Right lobe of liver (tissue), 6 donors: ENCODE measurements around the gene ZRANB1. TPM values are rescaled to one million over a fixed set of nuclear protein-coding genes. Genes with fewer than 3 reads are reported as not detected.

Experiments
- ATAC-seq, 4 donors: fragments of 200-7000 bp; cut with Tn5 transposase; one replicate each; pipeline ENCODE4 v1.9.1; 2020; ENCODE audit warnings: mild to moderate bottlenecking in 4 of 4, moderate library complexity in 4 of 4
- DNase-seq, 3 donors: peaks; one replicate each; pipeline ENCODE4 v3.0.0-alpha.2; 2020
- H3K27ac ChIP-seq, 3 donors: fragments of 200-600 bp; one replicate each; pipeline ENCODE4 v1.8.0; 2022
- H3K27me3 ChIP-seq, 2 donors: fragments of 200-600 bp; one replicate each; pipeline ENCODE4 v1.8.0; 2022
- H3K36me3 ChIP-seq, 4 donors: fragments of 200-600 bp; sonication (generic) in 1 of 4; one replicate each; pipeline versions ENCODE4 v1.5.1 to v1.8.0; 2017 to 2022; ENCODE audit warnings: control low read depth in 1 of 4
- H3K4me1 ChIP-seq, 4 donors: fragments of 200-600 bp; sonication (generic) in 1 of 4; one replicate each; pipeline versions ENCODE4 v1.5.1 to v1.8.0; 2017 to 2022; ENCODE audit warnings: control low read depth in 1 of 4
- H3K4me3 ChIP-seq, 3 donors: fragments of 200-600 bp; one replicate each; pipeline ENCODE4 v1.8.0; 2022
- H3K9me3 ChIP-seq, 4 donors: fragments of 200-600 bp; sonication (generic) in 1 of 4; one replicate each; pipeline versions ENCODE4 v1.5.1 to v1.8.0; 2017 to 2022; ENCODE audit warnings: control low read depth in 1 of 4
- CTCF ChIP-seq, 4 donors: fragments of 200-600 bp in 3 of 4; fragments of 450-650 bp in 1 of 4; IDR thresholded peaks; one replicate each; pipeline versions ENCODE4 v1.5.1 to v1.8.0; 2016 to 2022; ENCODE audit warnings: antibody characterized with exemption in 4 of 4, mild to moderate bottlenecking in 2 of 4
- POLR2A ChIP-seq: fragments of 450-650 bp; IDR thresholded peaks from one replicate; pipeline ENCODE4 v1.6.1; 2017; ENCODE audit warnings: antibody characterized with exemption, mild to moderate bottlenecking
- WGBS: methylation state at CpG from one replicate; pipeline ENCODE4 v1.1.6; 2018; ENCODE audit warnings: low coverage, low lambda C conversion rate; ENCODE audit not compliant: insufficient coverage; ENCODE audit errors: missing lambda C conversion rate; 5-methylcytosine and 5-hydroxymethylcytosine counted together
- intact Hi-C, 2 donors: fragments of 100-400 bp; cut with DNase I; formaldehyde crosslinking; loops; one replicate each; pipeline versions ENCODE4 v1.11.2 to v1.14.1; 2022
- total RNA-seq, 6 experiments: library from RNA; depleted of rRNA in 2 of 6; stranded (reverse); fragments of >200 nt in 2 of 6; fragmentation: NEBNext Ultra II Directional in 3 of 6; extraction: Animal tissue kit (Norgen Biotek cat#: 25700) in 3 of 6; gene quantifications; one replicate each; pipeline versions ENCODE4 v1.1.0 to v1.2.4, GENCODE V29; 2016 to 2023
- donor health status: DM: no; HTN: yes; CAD: no.
- donor health status: DM: no; HTN: no; CAD: no.
- donor health status: DM: no; HTN: no; CAD: no.
- donor health status: DM: no; HTN: yes; CAD: no.
- donor health status: DM: no; HTN: yes; CAD: no.

The ZRANB1 gene
- total RNA-seq, 6 experiments from 2014 or later = 8.6 to 17.6 (median 11.6) TPM

GRCh38 chr10:125025341-125025740, 83.4 kb downstream of the ZRANB1 start:
- peaks cover 0 to 22% (median 4%) of the 10 kb centered on the region in 4 donors for H3K4me1 ChIP-seq
- H3K36me3 ChIP-seq = no peaks in the 10 kb centered on the region
- DNase-seq = no peak
- WGBS = 49% methylated on average over 12 of the region's 12 CpGs
- no peak for ATAC-seq
- no peaks in the 10 kb centered on the region for H3K9me3 ChIP-seq
- intact Hi-C loops = no loop called here
- H3K27ac ChIP-seq = no peak overlapping the region
- no peak overlapping the region for H3K4me3 ChIP-seq
- H3K27me3 ChIP-seq = no peaks in the 10 kb centered on the region
- no peak for TF ChIP-seq POLR2A

GRCh38 chr10:125026036-125026931, 84.4 kb downstream of the ZRANB1 start:
- no peaks in the 10 kb centered on the region for H3K9me3 ChIP-seq
- no peaks in the 10 kb centered on the region for H3K27me3 ChIP-seq
- H3K36me3 ChIP-seq = no peaks in the 10 kb centered on the region
- no peak overlapping the region for H3K4me3 ChIP-seq
- H3K4me1 ChIP-seq = peaks cover 0 to 22% (median 4%) of the 10 kb centered on the region in 4 donors
- no peak for DNase-seq
- intact Hi-C loops = no loop called here
- H3K27ac ChIP-seq = no peak overlapping the region
- TF ChIP-seq POLR2A (no peak), CTCF (IDR thresholded peaks at IDR 0.05) (no peak)
- WGBS = no CpG with 5 or more reads among the region's 51 CpGs
- ATAC-seq = no peak

GRCh38 chr10:125026974-125027735, 85.2 kb downstream of the ZRANB1 start:
- ATAC-seq = no peak
- no peak for TF ChIP-seq POLR2A
- Histone ChIP-seq H3K27me3 (no peaks in the 10 kb centered on the region), H3K4me1 (peaks cover 0 to 22% (median 4%) of the 10 kb centered on the region in 4 donors), H3K27ac (no peak overlapping the region), H3K4me3 (no peak overlapping the region), H3K36me3 (no peaks in the 10 kb centered on the region), H3K9me3 (no peaks in the 10 kb centered on the region)
- 90% methylated on average over 2 of the region's 40 CpGs for WGBS
- DNase-seq = no peak
- intact Hi-C loops = no loop called here

GRCh38 chr10:125027871-125028869, 86.2 kb downstream of the ZRANB1 start:
- no peaks in the 10 kb centered on the region for H3K9me3 ChIP-seq
- WGBS = 68% methylated on average over 8 of the region's 17 CpGs
- H3K36me3 ChIP-seq = no peaks in the 10 kb centered on the region
- no peak overlapping the region for H3K27ac ChIP-seq
- no peak overlapping the region for H3K4me3 ChIP-seq
- DNase-seq = no peak
- intact Hi-C loops = no loop called here
- H3K27me3 ChIP-seq = no peaks in the 10 kb centered on the region
- no peak for ATAC-seq
- TF ChIP-seq CTCF (IDR thresholded peaks at IDR 0.05) (no peak), POLR2A (no peak)
- H3K4me1 ChIP-seq = peaks cover 0 to 22% (median 2%) of the 10 kb centered on the region in 4 donors
